AG09309 (cell line): ENCODE data around the gene CALHM1.

Source experiments
- DNase-seq: peaks from one replicate; pipeline ENCODE4 v3.0.0-alpha.2; 2010; ENCODE audit warnings: low read depth
- H3K4me3 ChIP-seq: 2 replicates; pipeline ENCODE4 v1.5.1; 2011; ENCODE audit warnings: mild to moderate bottlenecking, low read depth, low read length, moderate library complexity; ENCODE audit not compliant: control insufficient read depth
- CTCF ChIP-seq: IDR thresholded peaks from 2 replicates; pipeline ENCODE4 v1.5.1; 2011; ENCODE audit warnings: mild to moderate bottlenecking, low read depth, low read length, inconsistent platforms; ENCODE audit not compliant: insufficient read depth, control insufficient read depth; ENCODE audit errors: missing control alignments

Gene CALHM1

GRCh38 chr10:103501186-103501585, 42.5 kb upstream of the CALHM1 start:
- H3K4me3 ChIP-seq = no peak overlapping the region
- DNase-seq = no peak
- TF ChIP-seq CTCF = no peak

GRCh38 chr10:103500481-103500880, 41.8 kb upstream of the CALHM1 start:
- H3K4me3 ChIP-seq = no peak overlapping the region
- no peak for DNase-seq
- no peak for TF ChIP-seq CTCF

GRCh38 chr10:103499881-103500280, 41.2 kb upstream of the CALHM1 start:
- no peak overlapping the region for H3K4me3 ChIP-seq
- TF ChIP-seq CTCF = no peak
- DNase-seq = no peak

GRCh38 chr10:103498936-103499638, 40.4 kb upstream of the CALHM1 start:
- no peak for DNase-seq
- H3K4me3 ChIP-seq = no peak overlapping the region
- TF ChIP-seq CTCF = no peak

- DNase-seq = no peak
- H3K4me3 ChIP-seq = no peak overlapping the region
- no peak for TF ChIP-seq CTCF
These were observed 38.6 kb upstream of the CALHM1 start for GRCh38 chr10:103497161-103497915.

- no peak for DNase-seq
- TF ChIP-seq CTCF = no peak
- H3K4me3 ChIP-seq = no peak overlapping the region
These were observed 36.6 kb upstream of the CALHM1 start for GRCh38 chr10:103495321-103495720.
